HG03095 (cell line): ENCODE results near the gene GRIK2.

Experiments
- ATAC-seq: cut with Tn5 transposase; IDR thresholded peaks from one replicate; pipeline ENCODE4 v1.9.1; 2021; ENCODE audit warnings: moderate library complexity; ENCODE audit not compliant: unreplicated experiment

The GRIK2 gene

GRCh38 chr6:101706576-101706975 lies 313.1 kb downstream of the GRIK2 start:
- ATAC-seq = no peak

GRCh38 chr6:101711518-101711917 lies 318.0 kb downstream of the GRIK2 start:
- ATAC-seq = no peak

DNA sequence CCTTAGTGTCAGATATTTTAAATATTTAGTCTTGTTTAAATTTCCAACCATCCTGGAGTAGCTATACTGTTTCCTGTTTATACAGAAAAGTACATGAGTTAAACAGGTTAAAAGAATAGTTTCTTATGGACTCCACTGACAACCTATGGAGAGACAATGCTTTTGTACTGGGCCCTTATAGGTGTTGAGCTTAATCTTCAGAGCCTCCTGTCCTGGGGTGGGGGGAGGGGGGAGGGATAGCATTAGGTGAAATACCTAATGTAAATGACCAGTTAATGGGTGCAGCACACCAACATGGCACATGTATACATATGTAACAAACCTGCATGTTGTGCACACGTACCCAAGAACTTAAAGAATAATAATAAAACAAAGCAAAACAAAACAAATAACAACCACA lies 322.9 kb downstream of the GRIK2 start:
- ATAC-seq = no peak

DNA sequence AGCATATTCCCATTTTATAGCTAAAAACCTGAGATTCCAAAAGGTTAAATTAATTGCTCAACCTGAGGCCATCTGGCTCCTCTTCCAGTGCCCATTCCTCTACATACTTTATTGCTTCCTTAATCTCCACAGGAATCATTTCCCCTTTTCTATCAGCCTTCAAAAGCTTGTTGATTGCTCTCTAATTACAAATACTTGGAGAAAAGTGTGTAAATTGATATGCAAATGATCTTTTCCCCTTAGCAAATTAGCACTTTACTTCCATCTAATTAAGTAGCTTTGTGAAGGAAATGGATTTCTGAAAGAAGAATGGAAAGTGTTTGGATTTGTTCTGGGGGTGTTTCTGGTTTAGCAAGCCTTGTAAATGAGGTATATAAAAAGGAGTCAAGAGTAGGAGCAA lies 323.3 kb downstream of the GRIK2 start:
- ATAC-seq = no peak

DNA sequence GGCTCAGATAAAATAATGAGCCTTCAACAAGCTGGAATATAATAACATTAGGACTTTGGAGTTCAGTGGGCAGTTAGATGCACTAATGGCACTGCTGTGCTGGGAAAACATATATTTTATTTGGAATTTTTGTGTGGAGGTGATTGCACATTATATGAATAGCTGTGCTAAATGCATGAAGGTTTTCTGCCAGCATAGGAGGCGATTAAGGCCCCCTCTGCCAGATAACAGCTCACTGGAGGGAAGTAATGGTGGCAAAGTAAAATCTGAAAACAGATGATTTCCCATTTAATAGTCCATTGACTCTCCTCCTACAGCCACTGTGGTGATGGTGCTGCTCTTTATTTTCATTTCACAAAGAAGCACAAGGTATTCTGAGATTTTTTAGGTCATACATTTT lies 326.0 kb downstream of the GRIK2 start:
- ATAC-seq = no peak

- ATAC-seq = no peak
Measured at GRCh38 chr6:101722471-101722870, 329.0 kb downstream of the GRIK2 start.

DNA sequence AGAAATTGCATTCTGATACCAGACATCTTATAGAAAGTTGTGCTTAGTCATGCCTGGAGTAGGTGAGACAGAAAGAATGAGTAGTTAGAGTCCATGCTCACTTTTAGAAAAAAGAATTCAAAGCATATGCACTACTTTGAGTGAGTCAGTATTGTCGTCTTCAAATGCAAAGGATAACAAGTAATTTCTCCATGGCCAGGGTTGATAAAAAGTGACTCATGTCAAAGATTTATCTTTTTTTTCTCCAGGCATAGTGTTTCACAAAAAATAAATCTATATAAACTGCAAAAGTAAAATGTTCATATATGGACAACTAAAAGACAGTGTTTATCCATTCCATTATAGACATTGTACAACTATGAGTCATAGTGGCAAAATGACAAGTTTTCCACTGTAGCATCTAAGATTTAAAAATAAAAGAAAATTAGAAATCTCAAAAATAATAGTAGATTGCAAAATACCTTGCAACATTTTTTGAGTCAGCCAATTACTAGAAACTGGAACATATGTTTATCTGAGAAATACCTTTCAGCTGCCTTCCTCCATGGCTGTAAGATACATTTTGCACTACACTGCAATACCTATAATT lies 329.6 kb downstream of the GRIK2 start:
- no peak for ATAC-seq

DNA sequence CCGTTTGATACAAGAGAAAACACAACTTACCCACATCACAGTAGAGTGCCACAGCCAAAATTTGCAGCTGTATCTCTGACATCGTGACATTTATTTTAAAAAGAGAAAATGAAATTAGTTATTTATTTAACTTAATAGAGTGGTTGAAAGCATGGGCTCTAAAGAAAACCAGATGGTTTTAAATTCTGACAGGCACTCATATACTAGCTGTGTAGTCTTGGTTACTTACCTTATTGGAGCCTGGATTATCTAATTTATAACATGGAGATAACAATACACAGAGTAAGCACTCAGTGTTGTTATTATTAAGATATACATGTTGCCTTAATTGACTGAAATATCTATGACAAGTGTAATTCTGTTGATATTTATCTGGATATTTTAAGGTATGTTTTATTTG lies 334.9 kb downstream of the GRIK2 start:
- no peak for ATAC-seq

DNA sequence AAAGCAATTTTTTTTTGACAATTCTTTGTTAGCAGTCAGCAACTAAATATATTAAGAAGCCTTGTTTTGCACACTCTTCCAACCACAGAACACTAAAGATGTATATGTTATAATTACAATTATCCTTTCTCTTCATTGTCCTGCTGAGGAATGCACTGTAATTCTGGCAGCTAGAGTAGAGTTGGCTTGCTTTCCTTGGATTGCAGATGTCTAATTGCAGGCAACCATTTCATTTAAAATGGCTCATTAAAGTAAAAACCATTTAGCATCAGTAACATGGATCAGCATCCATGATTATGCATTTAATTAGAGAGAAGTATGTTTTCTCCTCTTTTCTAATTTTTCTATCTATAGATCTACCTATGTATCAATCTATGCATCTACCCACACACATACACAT lies 335.4 kb downstream of the GRIK2 start:
- ATAC-seq = no peak

DNA sequence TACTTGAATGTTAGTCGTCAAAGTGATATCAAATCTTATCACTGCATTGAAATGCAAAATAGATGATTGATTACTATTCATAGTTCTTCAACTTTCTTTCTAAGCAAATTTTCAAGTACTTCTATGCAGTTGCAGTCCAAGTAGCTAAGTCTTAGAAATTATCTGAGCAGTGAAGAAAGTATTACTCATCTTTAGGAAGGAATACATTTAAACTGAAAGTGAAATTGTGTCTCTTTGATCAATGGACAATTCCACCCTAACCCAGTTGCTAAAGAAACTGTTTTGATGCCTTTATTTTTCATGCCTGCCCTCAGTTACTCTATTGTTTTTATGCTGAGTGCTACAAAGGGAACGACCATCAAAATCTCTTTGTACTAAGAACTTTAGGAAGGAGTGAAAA lies 337.4 kb downstream of the GRIK2 start:
- no peak for ATAC-seq

GRCh38 chr6:101733899-101734298 lies 340.4 kb downstream of the GRIK2 start:
- no peak for ATAC-seq

GRCh38 chr6:101738481-101738880 lies 345.0 kb downstream of the GRIK2 start:
- no peak for ATAC-seq

DNA sequence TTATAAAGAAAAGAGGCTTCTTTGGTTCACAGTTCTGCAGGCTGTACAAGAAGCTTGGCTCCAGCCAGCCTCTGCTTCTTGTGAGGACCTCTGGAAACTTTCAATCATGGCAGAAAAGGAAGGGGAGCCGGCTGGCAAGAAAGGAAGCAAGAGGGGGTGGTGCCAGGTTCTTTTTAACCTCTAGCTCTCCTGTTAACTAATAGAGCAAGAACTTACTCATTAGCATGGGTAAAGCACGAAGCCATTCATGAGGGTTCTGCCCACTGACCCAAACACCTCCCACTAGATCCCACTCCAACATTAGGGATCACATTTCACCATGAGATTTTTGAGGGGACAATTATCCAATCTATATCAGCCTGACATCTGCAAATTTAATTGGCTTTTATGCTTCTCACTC lies 347.1 kb downstream of the GRIK2 start:
- no peak for ATAC-seq

- ATAC-seq = no peak
Measured at GRCh38 chr6:101741474-101742171, 348.1 kb downstream of the GRIK2 start.

- no peak for ATAC-seq
Measured at GRCh38 chr6:101747160-101747559, 353.7 kb downstream of the GRIK2 start.

GRCh38 chr6:101747716-101748115 lies 354.2 kb downstream of the GRIK2 start:
- ATAC-seq = no peak

GRCh38 chr6:101755931-101756330 lies 362.4 kb downstream of the GRIK2 start:
- no peak for ATAC-seq

GRCh38 chr6:101758368-101758767 lies 364.9 kb downstream of the GRIK2 start:
- ATAC-seq = no peak

- no peak for ATAC-seq
Measured at GRCh38 chr6:101760843-101761621, 367.5 kb downstream of the GRIK2 start.

DNA sequence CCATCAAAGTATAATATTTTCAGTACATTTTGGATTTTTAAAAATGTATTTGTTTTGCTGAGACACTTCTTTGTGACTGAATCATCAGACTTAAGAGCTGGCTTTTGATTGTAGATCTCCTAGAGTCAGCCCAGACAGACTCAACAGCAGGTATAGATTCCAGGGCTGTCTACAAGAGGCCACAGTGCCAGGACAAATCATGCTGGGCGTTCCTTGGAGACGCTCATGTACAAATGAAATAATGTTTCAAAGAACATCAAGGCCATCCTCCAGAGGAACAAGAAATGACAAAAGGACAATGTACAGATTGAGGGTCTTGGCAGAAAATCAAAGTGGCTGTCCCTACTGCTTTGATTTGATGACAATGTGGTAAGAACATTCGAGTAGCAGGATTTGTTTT lies 369.3 kb downstream of the GRIK2 start:
- no peak for ATAC-seq

GRCh38 chr6:101765281-101765680 lies 371.8 kb downstream of the GRIK2 start:
- no peak for ATAC-seq

DNA sequence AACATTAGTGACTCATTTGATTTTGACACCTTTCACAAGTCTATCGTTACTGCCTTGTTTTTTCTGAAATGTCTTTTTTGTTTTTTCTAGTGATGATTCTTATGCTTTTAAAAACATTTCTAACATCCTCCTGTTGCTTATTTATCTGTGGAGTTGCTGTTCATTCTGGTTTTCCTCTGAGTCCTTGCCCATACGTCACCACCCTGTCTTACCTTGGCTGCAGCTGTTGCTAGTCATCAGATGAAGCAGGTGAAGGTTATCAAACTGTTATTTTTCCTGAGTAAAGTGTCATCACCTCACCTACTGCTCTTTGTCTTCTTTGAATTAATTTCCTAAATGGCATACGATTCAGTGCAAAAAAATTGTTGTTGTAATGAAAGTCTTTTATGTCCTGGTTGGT lies 376.6 kb downstream of the GRIK2 start:
- no peak for ATAC-seq
